ENCODE measurements around the gene ZBTB7C.

ZBTB7C gene

DNA sequence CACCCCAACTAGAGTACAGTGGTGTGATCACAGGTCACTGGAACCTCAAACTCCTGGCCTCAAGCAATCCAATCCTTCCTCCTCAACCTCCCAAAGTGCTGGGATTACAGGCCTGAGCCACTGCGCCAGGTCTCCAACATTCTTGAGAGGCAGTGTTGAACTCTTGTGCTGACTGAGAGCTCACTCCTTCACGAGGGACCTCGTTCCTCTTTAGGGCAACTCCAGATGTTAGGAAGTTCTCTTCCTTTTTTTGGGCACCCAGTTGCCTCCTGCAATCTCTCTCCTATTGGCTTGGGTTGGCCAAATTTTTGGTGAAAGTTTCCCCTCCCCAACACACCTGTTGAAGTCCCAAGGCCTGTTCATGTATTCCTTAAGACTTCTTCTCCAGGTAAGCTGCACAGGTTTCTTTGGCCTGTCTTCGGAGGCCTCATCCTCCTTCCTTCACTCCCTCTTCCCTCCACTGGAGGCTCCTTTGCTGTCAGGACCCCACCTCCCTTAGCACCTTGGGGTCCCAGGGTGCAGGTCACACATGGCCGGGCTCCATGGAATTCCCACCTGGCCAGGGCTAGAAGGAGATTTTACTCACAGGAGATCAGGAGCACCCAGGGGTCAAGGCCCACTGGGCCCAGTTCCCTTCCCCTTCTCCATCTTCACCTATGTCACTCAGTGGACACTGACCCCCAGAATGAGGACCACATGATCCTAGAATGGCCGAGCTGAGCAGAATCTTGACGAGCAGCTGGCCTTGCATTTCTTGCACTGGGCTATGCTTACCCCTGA, 384.1 kb downstream of the ZBTB7C start:
- Histone ChIP-seq H3K4me1 (ENCODE audit: control insufficient read depth in 1 of 2, insufficient read depth in 1 of 2, low read depth in 1 of 2, low read length in 1 of 2) (no peaks in the 10 kb centered on the region), H3K4me3 (ENCODE audit: low read depth in 1 of 2, low read length in 1 of 2) (no peak overlapping the region), H3K36me3 (no peaks in the 10 kb centered on the region), H3K27me3 (peaks cover 16% of the 10 kb centered on the region), H3K9me3 (no peaks in the 10 kb centered on the region), H3K27ac (no peak overlapping the region)
- TF ChIP-seq, protein P1, sequence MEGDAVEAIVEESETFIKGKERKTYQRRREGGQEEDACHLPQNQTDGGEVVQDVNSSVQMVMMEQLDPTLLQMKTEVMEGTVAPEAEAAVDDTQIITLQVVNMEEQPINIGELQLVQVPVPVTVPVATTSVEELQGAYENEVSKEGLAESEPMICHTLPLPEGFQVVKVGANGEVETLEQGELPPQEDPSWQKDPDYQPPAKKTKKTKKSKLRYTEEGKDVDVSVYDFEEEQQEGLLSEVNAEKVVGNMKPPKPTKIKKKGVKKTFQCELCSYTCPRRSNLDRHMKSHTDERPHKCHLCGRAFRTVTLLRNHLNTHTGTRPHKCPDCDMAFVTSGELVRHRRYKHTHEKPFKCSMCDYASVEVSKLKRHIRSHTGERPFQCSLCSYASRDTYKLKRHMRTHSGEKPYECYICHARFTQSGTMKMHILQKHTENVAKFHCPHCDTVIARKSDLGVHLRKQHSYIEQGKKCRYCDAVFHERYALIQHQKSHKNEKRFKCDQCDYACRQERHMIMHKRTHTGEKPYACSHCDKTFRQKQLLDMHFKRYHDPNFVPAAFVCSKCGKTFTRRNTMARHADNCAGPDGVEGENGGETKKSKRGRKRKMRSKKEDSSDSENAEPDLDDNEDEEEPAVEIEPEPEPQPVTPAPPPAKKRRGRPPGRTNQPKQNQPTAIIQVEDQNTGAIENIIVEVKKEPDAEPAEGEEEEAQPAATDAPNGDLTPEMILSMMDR (IDR thresholded peaks at IDR 0.05), result no peak

DNA sequence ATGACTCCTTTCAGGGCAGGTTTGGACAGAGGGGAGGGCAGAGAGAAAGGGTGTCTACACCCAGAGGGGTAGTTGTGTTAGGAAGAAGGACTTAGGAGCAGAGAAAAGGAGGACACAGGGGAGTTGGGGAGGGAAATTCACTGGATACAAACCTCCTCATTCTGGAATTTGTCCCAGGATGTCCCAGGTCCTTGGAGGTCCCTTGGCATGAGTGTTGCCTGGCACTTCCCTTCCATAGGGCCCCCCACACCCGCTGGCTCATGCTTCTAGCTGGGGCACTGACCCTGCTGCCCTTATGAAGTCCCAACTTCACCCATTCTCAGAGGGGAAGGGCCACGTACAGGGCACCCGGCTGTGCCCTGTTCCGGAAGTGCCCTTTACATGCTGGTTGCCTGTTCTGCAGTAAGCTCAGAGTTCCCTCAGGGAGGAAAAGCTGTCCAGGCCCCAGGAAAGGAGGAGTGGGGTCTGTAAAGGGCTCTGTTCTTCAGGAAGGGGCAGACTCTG, 385.1 kb downstream of the ZBTB7C start:
- Histone ChIP-seq H3K4me3 (ENCODE audit: low read depth in 1 of 2, low read length in 1 of 2) (no peak overlapping the region), H3K27me3 (peaks cover 16% of the 10 kb centered on the region)

DNA sequence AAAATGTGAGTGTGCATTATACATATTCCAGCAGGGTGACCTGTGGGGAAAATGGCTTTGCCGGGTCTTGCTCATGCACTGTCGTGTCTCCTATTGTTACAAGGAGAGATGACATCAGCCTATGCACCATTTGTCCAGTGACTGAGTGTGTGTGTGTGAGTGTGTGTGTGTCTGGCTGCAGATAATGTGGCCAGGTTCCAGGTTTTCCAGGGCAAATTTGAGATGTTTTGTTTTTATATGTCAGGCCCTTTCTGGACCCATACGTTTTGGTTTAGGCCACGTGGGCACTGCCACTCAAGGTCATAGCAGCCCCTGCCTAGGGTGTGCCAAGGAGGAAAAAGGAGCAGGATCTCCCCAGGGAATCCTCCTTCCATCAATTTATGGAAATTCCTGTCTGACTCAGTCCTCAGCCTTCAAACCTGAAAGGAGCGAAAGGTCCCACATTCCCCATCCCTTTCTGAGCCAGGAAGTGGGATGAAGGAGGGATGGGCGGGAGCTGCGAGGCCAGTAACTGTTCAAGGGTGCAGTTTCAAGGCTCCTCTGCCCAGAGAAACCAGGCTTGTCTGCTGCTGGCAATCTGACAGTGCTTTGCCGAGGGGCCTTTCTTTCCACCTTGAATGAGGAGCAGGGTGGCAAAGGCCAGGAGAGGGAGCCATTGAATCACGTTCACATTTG, 385.7 kb downstream of the ZBTB7C start:
- Histone ChIP-seq H3K27me3 (peaks cover 16% of the 10 kb centered on the region), H3K9me3 (no peaks in the 10 kb centered on the region), H3K4me3 (ENCODE audit: low read depth in 1 of 2, low read length in 1 of 2) (no peak overlapping the region), H3K4me1 (ENCODE audit: control insufficient read depth in 1 of 2, insufficient read depth in 1 of 2, low read depth in 1 of 2, low read length in 1 of 2) (no peaks in the 10 kb centered on the region), H3K27ac (no peak overlapping the region), H3K36me3 (no peaks in the 10 kb centered on the region)
- TF ChIP-seq, protein P1 (IDR thresholded peaks at IDR 0.05), result no peak

More for the DNA sequence above, 385.1 kb downstream of the ZBTB7C start:
- Histone ChIP-seq H3K4me1 (ENCODE audit: control insufficient read depth in 1 of 2, insufficient read depth in 1 of 2, low read depth in 1 of 2, low read length in 1 of 2) (no peaks in the 10 kb centered on the region), H3K36me3 (no peaks in the 10 kb centered on the region), H3K9me3 (no peaks in the 10 kb centered on the region), H3K27ac (no peak overlapping the region)
- TF ChIP-seq, protein P1 (IDR thresholded peaks at IDR 0.05), result no peak

GRCh38 chr18:48022531-48023329, 386.5 kb downstream of the ZBTB7C start:
- H3K27me3 ChIP-seq, result peaks cover 16% of the 10 kb centered on the region
- no peak overlapping the region for H3K4me3 ChIP-seq (ENCODE audit: low read depth in 1 of 2, low read length in 1 of 2)
- H3K9me3 ChIP-seq, result no peaks in the 10 kb centered on the region
- H3K4me1 ChIP-seq (ENCODE audit: control insufficient read depth in 1 of 2, insufficient read depth in 1 of 2, low read depth in 1 of 2, low read length in 1 of 2), result no peaks in the 10 kb centered on the region
- H3K27ac ChIP-seq, result no peak overlapping the region
- no peaks in the 10 kb centered on the region for H3K36me3 ChIP-seq
- TF ChIP-seq, protein P1 (IDR thresholded peaks at IDR 0.05), result no peak

- H3K9me3 ChIP-seq, result no peaks in the 10 kb centered on the region
- peaks cover 16% of the 10 kb centered on the region for H3K27me3 ChIP-seq
- no peak overlapping the region for H3K4me3 ChIP-seq (ENCODE audit: low read depth in 1 of 2, low read length in 1 of 2)
- no peaks in the 10 kb centered on the region for H3K4me1 ChIP-seq (ENCODE audit: control insufficient read depth in 1 of 2, insufficient read depth in 1 of 2, low read depth in 1 of 2, low read length in 1 of 2)
- TF ChIP-seq, protein P1 (IDR thresholded peaks at IDR 0.05), result no peak
- H3K36me3 ChIP-seq, result no peaks in the 10 kb centered on the region
- no peak overlapping the region for H3K27ac ChIP-seq
Observed at GRCh38 chr18:48022021-48022420, 387.2 kb downstream of the ZBTB7C start.

Measured in neutrophil (primary cell).